Measurements from ENCODE around the gene SLC38A1.
"Not testable (repeated sequence)": the region's sequence is repeated elsewhere in the genome, so short reads cannot be mapped to it uniquely, and the experiment has no call there.

SLC38A1 gene

GRCh38 chr12:46174061-46174662, 94.7 kb downstream of the SLC38A1 start:
- no peak overlapping the region for H3K4me3 ChIP-seq (ENCODE audit: low read length)
- no peaks in the 10 kb centered on the region; the same call in 1 of the 2 replicates for H3K4me1 ChIP-seq (ENCODE audit: control insufficient read depth, insufficient read depth, low read length)
- DNase-seq (ENCODE audit: low read depth, low spot score) = no peak
- no peaks in the 10 kb centered on the region for H3K36me3 ChIP-seq (ENCODE audit: control insufficient read depth, insufficient read depth, low read length)
- H3K27me3 ChIP-seq (ENCODE audit: control insufficient read depth, insufficient read depth, low read length) = no peaks in the 10 kb centered on the region; the same call in 1 of the 2 replicates
- no peak overlapping the region for H3K27ac ChIP-seq (ENCODE audit: low read length)
- WGBS (ENCODE audit: insufficient coverage, insufficient read length) = no CpG with 5 or more reads among the region's 12 CpGs
- H3K9me3 ChIP-seq (ENCODE audit: control insufficient read depth, insufficient read depth, low read length) = no peaks in the 10 kb centered on the region

DNA sequence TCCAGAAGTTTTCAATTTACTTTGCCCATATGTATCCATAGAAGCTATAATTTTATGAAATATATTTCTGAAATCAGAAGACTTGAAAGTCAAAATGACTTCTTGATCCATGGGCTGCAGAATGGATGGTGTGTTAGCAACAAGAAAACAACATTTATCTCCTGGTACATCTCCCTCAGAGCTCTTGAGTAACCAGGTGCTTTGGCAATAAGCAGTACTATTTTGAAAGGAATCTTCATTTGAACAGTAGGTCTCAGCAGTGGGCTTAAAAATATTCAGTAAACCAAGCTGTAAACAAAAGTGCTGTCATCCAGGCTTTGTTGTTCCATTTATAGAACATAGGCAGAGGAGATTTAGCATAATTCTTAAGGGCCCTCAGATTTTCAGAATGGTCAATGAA, 100.4 kb downstream of the SLC38A1 start:
- Histone ChIP-seq H3K9me3 (ENCODE audit: control insufficient read depth, insufficient read depth, low read length) (no peaks in the 10 kb centered on the region), H3K27me3 (ENCODE audit: control insufficient read depth, insufficient read depth, low read length) (no peaks in the 10 kb centered on the region; the same call in 1 of the 2 replicates), H3K4me3 (ENCODE audit: low read length) (no peak overlapping the region), H3K36me3 (ENCODE audit: control insufficient read depth, insufficient read depth, low read length) (no peaks in the 10 kb centered on the region), H3K4me1 (ENCODE audit: control insufficient read depth, insufficient read depth, low read length) (no peaks in the 10 kb centered on the region), H3K27ac (ENCODE audit: low read length) (no peak overlapping the region)
- DNase-seq (ENCODE audit: low read depth, low spot score) = no peak

- Histone ChIP-seq H3K27me3 (ENCODE audit: control insufficient read depth, insufficient read depth, low read length) (no peaks in the 10 kb centered on the region; the same call in 1 of the 2 replicates), H3K4me1 (ENCODE audit: control insufficient read depth, insufficient read depth, low read length) (no peaks in the 10 kb centered on the region), H3K9me3 (ENCODE audit: control insufficient read depth, insufficient read depth, low read length) (no peaks in the 10 kb centered on the region), H3K4me3 (ENCODE audit: low read length) (no peak overlapping the region), H3K36me3 (ENCODE audit: control insufficient read depth, insufficient read depth, low read length) (no peaks in the 10 kb centered on the region), H3K27ac (ENCODE audit: low read length) (no peak overlapping the region)
- no peak for DNase-seq (ENCODE audit: low read depth, low spot score)
- WGBS (ENCODE audit: insufficient coverage, insufficient read length) = no CpG with 5 or more reads among the region's 2 CpGs
Measured at GRCh38 chr12:46167412-46167811, 101.4 kb downstream of the SLC38A1 start.

DNA sequence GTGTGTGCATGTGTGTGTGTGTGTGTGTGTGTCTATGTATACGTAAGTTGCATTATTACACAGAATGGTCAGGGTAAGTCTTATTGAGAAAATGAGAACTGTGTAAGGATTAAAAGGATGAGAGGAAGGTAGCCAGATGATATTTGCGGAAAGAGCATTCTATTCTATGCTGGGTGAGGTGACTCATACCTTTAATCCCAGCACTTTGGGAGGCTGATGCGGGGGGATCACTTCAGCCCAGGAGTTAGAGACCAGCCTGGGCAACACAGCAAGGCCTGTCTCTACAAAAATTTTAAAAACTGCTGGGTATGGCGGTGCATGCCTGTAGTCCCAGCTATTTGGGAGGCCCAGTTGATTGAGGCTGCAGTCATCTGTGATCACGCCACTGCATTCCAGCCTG, 103.7 kb downstream of the SLC38A1 start:
- Histone ChIP-seq H3K27me3 (ENCODE audit: control insufficient read depth, insufficient read depth, low read length) (no peaks in the 10 kb centered on the region; the same call in 1 of the 2 replicates), H3K36me3 (ENCODE audit: control insufficient read depth, insufficient read depth, low read length) (no peaks in the 10 kb centered on the region), H3K9me3 (ENCODE audit: control insufficient read depth, insufficient read depth, low read length) (no peaks in the 10 kb centered on the region), H3K4me1 (ENCODE audit: control insufficient read depth, insufficient read depth, low read length) (no peaks in the 10 kb centered on the region), H3K4me3 (ENCODE audit: low read length) (no peak overlapping the region), H3K27ac (ENCODE audit: low read length) (no peak overlapping the region)
- no CpG with 5 or more reads among the region's 5 CpGs for WGBS (ENCODE audit: insufficient coverage, insufficient read length)
- DNase-seq (ENCODE audit: low read depth, low spot score) = no peak

- WGBS (ENCODE audit: insufficient coverage, insufficient read length) = no CpG with 5 or more reads among the region's 3 CpGs
- Histone ChIP-seq H3K36me3 (ENCODE audit: control insufficient read depth, insufficient read depth, low read length) (no peaks in the 10 kb centered on the region), H3K9me3 (ENCODE audit: control insufficient read depth, insufficient read depth, low read length) (no peaks in the 10 kb centered on the region), H3K27ac (ENCODE audit: low read length) (no peak overlapping the region), H3K27me3 (ENCODE audit: control insufficient read depth, insufficient read depth, low read length) (no peaks in the 10 kb centered on the region), H3K4me3 (ENCODE audit: low read length) (no peak overlapping the region), H3K4me1 (ENCODE audit: control insufficient read depth, insufficient read depth, low read length) (no peaks in the 10 kb centered on the region)
- DNase-seq (ENCODE audit: low read depth, low spot score) = no peak
Measured at GRCh38 chr12:46164186-46164761, 104.6 kb downstream of the SLC38A1 start.

DNA sequence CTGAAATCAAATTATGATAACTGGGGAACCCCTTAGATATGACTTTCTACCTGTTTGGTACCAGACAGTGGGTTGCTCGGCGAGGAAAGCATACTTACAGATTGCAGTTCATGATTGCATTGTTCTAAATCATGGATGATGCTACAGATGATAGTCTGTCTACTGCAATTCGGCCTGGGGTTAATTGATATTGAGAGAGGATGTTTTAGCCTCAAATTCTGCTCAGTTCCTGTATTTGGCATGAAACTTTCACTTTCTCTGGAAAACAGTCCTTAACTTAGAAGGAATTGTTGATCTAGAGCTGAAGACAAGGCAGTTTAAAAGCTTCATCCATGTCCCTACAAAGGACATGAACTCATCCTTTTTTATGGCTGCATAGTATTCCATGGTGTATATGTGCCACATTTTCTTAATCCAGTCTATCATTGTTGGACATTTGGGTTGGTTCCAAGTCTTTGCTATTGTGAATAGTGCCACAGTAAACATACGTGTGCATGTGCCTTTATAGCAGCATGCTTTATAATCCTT, 106.2 kb downstream of the SLC38A1 start:
- no CpG with 5 or more reads among the region's 4 CpGs for WGBS (ENCODE audit: insufficient coverage, insufficient read length)
- H3K4me3 ChIP-seq (ENCODE audit: low read length); H3K9me3 ChIP-seq (ENCODE audit: control insufficient read depth, insufficient read depth, low read length); H3K36me3 ChIP-seq (ENCODE audit: control insufficient read depth, insufficient read depth, low read length); H3K4me1 ChIP-seq (ENCODE audit: control insufficient read depth, insufficient read depth, low read length); H3K27me3 ChIP-seq (ENCODE audit: control insufficient read depth, insufficient read depth, low read length); H3K27ac ChIP-seq (ENCODE audit: low read length); DNase-seq (ENCODE audit: low read depth, low spot score): not testable (repeated sequence)

DNA sequence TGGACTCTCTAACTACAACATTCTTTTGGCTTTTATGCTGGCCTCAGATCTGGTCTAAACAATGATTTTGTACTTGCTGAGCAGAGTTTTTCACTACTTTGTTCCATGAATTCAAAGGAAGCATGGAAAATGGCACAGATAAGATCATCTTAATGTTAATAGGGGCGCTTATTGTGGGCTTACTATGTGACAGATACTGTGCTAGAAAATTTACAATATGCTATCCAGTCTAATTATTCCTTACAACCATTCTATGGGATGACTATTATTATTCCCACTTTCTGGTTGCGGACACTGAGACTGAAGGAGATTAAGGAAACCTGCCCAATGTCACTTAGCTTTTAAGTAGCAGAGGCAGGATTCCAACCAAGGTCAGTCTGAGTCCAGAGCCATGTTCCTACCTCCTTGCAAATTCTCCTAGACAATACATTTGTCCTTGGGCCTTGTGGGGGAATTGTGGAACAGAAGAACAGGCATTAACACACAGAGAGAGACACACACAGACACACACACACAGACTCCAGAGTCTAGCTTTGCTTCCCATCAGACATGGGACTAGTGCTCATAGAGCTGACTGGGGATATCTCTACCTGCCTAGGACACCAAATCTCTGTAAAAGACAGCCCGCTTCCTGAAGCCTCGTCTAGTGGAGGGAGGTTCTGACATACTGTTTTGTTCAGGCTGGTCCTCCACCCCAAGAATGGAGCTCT, 107.7 kb downstream of the SLC38A1 start:
- no peak for DNase-seq (ENCODE audit: low read depth, low spot score)
- no peaks in the 10 kb centered on the region for H3K36me3 ChIP-seq (ENCODE audit: control insufficient read depth, insufficient read depth, low read length)
- H3K4me1 ChIP-seq (ENCODE audit: control insufficient read depth, insufficient read depth, low read length) = no peaks in the 10 kb centered on the region
- WGBS (ENCODE audit: insufficient coverage, insufficient read length) = no CpG with 5 or more reads among the region's 4 CpGs
- no peak overlapping the region for H3K27ac ChIP-seq (ENCODE audit: low read length)
- no peaks in the 10 kb centered on the region for H3K9me3 ChIP-seq (ENCODE audit: control insufficient read depth, insufficient read depth, low read length)
- no peaks in the 10 kb centered on the region for H3K27me3 ChIP-seq (ENCODE audit: control insufficient read depth, insufficient read depth, low read length)
- no peak overlapping the region for H3K4me3 ChIP-seq (ENCODE audit: low read length)

DNA sequence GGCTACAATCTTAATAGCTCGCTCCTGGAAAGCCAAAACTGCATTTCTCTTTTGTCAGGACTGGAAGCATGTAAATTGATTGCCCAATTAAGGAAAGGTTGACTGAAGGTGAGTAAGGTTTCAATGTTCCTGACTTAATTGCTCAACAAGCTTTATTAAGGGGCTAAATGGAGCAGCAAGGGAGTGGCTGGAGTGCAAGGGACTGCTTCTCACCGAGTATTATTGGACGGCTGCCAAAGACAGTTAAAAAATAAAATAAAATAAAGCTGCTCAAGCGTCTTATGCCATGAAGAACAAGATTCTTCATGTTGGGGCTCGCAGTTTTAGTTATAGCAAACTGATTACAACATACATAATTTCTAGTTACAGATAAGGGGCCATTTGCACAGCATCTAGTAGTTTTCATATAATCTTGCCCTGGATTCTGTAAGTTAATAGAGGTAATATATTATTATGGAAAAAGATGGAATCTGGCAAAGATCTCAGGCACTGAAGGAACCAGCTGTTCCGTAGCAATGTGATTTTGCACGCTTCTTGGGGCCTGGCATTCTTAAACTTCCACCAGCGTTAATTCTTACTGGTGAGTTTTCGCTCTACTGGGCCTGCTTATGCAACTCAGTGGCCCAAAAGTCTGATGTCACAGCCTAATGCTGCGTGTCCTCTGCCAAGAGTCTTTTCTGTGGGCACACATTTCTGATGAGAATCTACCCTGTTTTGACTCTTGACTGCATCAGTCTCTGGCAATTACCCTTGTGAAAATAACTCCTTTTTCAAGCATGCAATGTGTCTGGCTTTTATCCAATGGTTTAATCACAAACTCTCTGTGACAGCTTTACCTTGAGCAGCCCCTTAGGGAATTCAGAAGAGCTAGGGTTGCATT, 108.5 kb downstream of the SLC38A1 start:
- H3K36me3 ChIP-seq (ENCODE audit: control insufficient read depth, insufficient read depth, low read length) = no peaks in the 10 kb centered on the region
- DNase-seq (ENCODE audit: low read depth, low spot score) = no peak
- H3K27me3 ChIP-seq (ENCODE audit: control insufficient read depth, insufficient read depth, low read length) = no peaks in the 10 kb centered on the region
- H3K9me3 ChIP-seq (ENCODE audit: control insufficient read depth, insufficient read depth, low read length) = no peaks in the 10 kb centered on the region
- no peak overlapping the region for H3K27ac ChIP-seq (ENCODE audit: low read length)
- no CpG with 5 or more reads among the region's 10 CpGs for WGBS (ENCODE audit: insufficient coverage, insufficient read length)
- no peak overlapping the region for H3K4me3 ChIP-seq (ENCODE audit: low read length)
- no peaks in the 10 kb centered on the region for H3K4me1 ChIP-seq (ENCODE audit: control insufficient read depth, insufficient read depth, low read length)

DNA sequence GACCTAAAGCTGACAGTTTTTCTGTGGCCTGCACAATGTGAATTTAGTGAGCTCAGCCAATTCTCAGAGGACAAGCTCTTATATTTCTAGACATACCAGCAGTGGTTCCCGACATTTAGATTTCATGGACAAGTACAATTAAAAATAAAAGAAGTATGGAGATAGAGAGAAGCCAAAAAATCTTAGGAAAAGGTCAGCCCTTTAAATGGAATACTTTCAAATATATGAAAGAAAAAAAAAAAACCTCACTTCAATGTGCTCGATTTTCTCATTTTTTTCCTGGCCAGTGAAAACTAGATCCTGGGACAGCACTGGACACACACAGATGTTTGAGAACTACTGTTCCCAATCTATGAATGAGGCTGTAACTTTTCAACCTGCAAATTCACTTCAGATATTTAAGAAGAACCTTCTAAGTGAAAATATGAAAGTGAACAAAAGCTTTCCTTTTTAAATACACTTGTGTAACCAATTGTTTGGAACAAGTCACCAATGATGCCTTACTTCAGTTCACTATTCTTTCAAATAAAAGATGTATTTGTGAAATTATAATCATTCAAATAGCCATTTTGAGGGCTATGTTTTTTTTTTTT, 109.4 kb downstream of the SLC38A1 start:
- H3K4me1 ChIP-seq (ENCODE audit: control insufficient read depth, insufficient read depth, low read length) = no peaks in the 10 kb centered on the region
- no peak overlapping the region for H3K27ac ChIP-seq (ENCODE audit: low read length)
- H3K9me3 ChIP-seq (ENCODE audit: control insufficient read depth, insufficient read depth, low read length) = no peaks in the 10 kb centered on the region
- H3K36me3 ChIP-seq (ENCODE audit: control insufficient read depth, insufficient read depth, low read length) = no peaks in the 10 kb centered on the region
- DNase-seq (ENCODE audit: low read depth, low spot score) = no peak
- H3K4me3 ChIP-seq (ENCODE audit: low read length) = no peak overlapping the region
- H3K27me3 ChIP-seq (ENCODE audit: control insufficient read depth, insufficient read depth, low read length) = no peaks in the 10 kb centered on the region
- WGBS (ENCODE audit: insufficient coverage, insufficient read length) = no CpG with 5 or more reads among the region's 2 CpGs

DNA sequence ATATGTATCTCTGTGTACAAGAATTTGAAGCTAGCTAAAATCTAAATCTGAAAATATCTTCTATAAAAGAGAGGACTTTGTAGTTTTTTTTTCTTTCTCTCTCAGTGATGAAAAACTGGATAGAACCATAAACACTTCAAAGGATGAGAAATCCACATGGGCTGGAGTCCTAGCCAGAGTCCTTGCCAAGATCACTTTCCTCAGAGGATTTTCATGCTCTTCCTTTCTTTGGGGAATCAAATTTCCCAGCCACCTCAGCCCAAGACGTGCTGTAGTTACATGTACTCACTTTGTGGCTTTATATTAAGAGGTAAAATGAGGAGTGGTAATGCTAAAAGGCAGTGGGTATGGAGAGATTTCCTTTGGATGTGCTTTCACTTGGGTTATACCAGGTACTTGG, 110.3 kb downstream of the SLC38A1 start:
- WGBS (ENCODE audit: insufficient coverage, insufficient read length) = no CpG with 5 or more reads among the region's 1 CpG
- Histone ChIP-seq H3K9me3 (ENCODE audit: control insufficient read depth, insufficient read depth, low read length) (no peaks in the 10 kb centered on the region), H3K4me3 (ENCODE audit: low read length) (no peak overlapping the region), H3K27me3 (ENCODE audit: control insufficient read depth, insufficient read depth, low read length) (no peaks in the 10 kb centered on the region), H3K27ac (ENCODE audit: low read length) (no peak overlapping the region), H3K36me3 (ENCODE audit: control insufficient read depth, insufficient read depth, low read length) (no peaks in the 10 kb centered on the region), H3K4me1 (ENCODE audit: control insufficient read depth, insufficient read depth, low read length) (no peaks in the 10 kb centered on the region)
- no peak for DNase-seq (ENCODE audit: low read depth, low spot score)

All from iPS DF 6.9 (cell line).